H1 (cell line): ENCODE measurements around the gene RTF2. TPM values are rescaled to one million over a fixed set of nuclear protein-coding genes. Genes with fewer than 3 reads are reported as not detected.

ENCODE experiments used
- CBX8 ChIP-seq: fragments of 300-800, 300-1000 bp; sonication (generic); IDR thresholded peaks from 2 replicates; pipeline ENCODE4 v1.7.1; 2016; ENCODE audit warnings: low read depth, low read length, borderline replicate concordance
- CHD2 ChIP-seq: IDR thresholded peaks from 2 replicates; pipeline ENCODE4 v1.6.1; 2012; ENCODE audit warnings: low read length, improper control_type of control experiment
- TBP ChIP-seq: IDR thresholded peaks from 2 replicates; pipeline ENCODE4 v1.6.1; 2011; ENCODE audit warnings: low read depth, low read length, improper control_type of control experiment
- polyA plus RNA-seq, 7 experiments: library from polyadenylated mRNA; depleted of rRNA in 3 of 7; stranded (reverse) in 5 of 7; unstranded in 2 of 7; fragments of >200 nt in 5 of 7; fragments of 200-250 nt in 2 of 7; gene quantifications; 1 replicate in 5 of 7; 2 replicates in 1 of 7; 4 replicates in 1 of 7; pipeline versions ENCODE4 v1.2.1 to v1.2.3, GENCODE V29; 2011 to 2013; ENCODE audit warnings: missing spikeins in 2 of 7, mixed read lengths in 2 of 7
- total RNA-seq: library from RNA; stranded (reverse); fragmentation: NEBNext Ultra II Directional; extraction: Animal tissue kit (Norgen Biotek cat#: 25700); gene quantifications from 2 replicates; pipeline ENCODE4 v1.2.1, GENCODE V29; 2021
- TF ChIP-seq, protein P1 (sequence below): fragments of 300-600 bp; sonication (generic); IDR thresholded peaks from 2 replicates; pipeline ENCODE4 v1.7.1; 2012; ENCODE audit warnings: low read length, moderate library complexity, mild to moderate bottlenecking, inconsistent platforms; ENCODE audit not compliant: insufficient replicate concordance

Gene RTF2
- total and polyA plus RNA-seq, 2 of the 8 experiments (the other 6 are each of a cell fraction or from before 2014, with no cell fraction given): 33.9 to 51.2 TPM

- TF ChIP-seq CHD2 (no peak), CBX8 (no peak), TBP (no peak)
- TF ChIP-seq, protein P1, sequence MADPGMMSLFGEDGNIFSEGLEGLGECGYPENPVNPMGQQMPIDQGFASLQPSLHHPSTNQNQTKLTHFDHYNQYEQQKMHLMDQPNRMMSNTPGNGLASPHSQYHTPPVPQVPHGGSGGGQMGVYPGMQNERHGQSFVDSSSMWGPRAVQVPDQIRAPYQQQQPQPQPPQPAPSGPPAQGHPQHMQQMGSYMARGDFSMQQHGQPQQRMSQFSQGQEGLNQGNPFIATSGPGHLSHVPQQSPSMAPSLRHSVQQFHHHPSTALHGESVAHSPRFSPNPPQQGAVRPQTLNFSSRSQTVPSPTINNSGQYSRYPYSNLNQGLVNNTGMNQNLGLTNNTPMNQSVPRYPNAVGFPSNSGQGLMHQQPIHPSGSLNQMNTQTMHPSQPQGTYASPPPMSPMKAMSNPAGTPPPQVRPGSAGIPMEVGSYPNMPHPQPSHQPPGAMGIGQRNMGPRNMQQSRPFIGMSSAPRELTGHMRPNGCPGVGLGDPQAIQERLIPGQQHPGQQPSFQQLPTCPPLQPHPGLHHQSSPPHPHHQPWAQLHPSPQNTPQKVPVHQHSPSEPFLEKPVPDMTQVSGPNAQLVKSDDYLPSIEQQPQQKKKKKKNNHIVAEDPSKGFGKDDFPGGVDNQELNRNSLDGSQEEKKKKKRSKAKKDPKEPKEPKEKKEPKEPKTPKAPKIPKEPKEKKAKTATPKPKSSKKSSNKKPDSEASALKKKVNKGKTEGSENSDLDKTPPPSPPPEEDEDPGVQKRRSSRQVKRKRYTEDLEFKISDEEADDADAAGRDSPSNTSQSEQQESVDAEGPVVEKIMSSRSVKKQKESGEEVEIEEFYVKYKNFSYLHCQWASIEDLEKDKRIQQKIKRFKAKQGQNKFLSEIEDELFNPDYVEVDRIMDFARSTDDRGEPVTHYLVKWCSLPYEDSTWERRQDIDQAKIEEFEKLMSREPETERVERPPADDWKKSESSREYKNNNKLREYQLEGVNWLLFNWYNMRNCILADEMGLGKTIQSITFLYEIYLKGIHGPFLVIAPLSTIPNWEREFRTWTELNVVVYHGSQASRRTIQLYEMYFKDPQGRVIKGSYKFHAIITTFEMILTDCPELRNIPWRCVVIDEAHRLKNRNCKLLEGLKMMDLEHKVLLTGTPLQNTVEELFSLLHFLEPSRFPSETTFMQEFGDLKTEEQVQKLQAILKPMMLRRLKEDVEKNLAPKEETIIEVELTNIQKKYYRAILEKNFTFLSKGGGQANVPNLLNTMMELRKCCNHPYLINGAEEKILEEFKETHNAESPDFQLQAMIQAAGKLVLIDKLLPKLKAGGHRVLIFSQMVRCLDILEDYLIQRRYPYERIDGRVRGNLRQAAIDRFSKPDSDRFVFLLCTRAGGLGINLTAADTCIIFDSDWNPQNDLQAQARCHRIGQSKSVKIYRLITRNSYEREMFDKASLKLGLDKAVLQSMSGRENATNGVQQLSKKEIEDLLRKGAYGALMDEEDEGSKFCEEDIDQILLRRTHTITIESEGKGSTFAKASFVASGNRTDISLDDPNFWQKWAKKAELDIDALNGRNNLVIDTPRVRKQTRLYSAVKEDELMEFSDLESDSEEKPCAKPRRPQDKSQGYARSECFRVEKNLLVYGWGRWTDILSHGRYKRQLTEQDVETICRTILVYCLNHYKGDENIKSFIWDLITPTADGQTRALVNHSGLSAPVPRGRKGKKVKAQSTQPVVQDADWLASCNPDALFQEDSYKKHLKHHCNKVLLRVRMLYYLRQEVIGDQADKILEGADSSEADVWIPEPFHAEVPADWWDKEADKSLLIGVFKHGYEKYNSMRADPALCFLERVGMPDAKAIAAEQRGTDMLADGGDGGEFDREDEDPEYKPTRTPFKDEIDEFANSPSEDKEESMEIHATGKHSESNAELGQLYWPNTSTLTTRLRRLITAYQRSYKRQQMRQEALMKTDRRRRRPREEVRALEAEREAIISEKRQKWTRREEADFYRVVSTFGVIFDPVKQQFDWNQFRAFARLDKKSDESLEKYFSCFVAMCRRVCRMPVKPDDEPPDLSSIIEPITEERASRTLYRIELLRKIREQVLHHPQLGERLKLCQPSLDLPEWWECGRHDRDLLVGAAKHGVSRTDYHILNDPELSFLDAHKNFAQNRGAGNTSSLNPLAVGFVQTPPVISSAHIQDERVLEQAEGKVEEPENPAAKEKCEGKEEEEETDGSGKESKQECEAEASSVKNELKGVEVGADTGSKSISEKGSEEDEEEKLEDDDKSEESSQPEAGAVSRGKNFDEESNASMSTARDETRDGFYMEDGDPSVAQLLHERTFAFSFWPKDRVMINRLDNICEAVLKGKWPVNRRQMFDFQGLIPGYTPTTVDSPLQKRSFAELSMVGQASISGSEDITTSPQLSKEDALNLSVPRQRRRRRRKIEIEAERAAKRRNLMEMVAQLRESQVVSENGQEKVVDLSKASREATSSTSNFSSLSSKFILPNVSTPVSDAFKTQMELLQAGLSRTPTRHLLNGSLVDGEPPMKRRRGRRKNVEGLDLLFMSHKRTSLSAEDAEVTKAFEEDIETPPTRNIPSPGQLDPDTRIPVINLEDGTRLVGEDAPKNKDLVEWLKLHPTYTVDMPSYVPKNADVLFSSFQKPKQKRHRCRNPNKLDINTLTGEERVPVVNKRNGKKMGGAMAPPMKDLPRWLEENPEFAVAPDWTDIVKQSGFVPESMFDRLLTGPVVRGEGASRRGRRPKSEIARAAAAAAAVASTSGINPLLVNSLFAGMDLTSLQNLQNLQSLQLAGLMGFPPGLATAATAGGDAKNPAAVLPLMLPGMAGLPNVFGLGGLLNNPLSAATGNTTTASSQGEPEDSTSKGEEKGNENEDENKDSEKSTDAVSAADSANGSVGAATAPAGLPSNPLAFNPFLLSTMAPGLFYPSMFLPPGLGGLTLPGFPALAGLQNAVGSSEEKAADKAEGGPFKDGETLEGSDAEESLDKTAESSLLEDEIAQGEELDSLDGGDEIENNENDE: no peak
These were observed 83.1 kb downstream of the RTF2 start (continued) for GRCh38 chr20:56551571-56551970.
